Measurements from ENCODE around the gene ZNF146.
A peak's percentile ranks its signal among the peaks of the same experiment; 100 is the strongest.
"Not testable (repeated sequence)": the region's sequence is repeated elsewhere in the genome, so short reads cannot be mapped to it uniquely, and the experiment has no call there.

ZNF146 gene

GRCh38 chr19:36214386-36215275, at the start of gene ZNF146, which contains the start of gene ZNF565:
Gene ZNF146, plus strand, starts transcription at chr19:36215106. Its CDS starts 21,335 bp downstream, at chr19:36236441.
Gene ZNF565, minus strand, starts transcription at chr19:36214665. Its CDS starts 12,680 bp downstream, at chr19:36201985.
- DNase-seq (ENCODE audit: low read depth) = peak; percentile 89

- DNase-seq (ENCODE audit: low read depth) = no peak
These were observed 45.7 kb upstream of the ZNF146 start for GRCh38 chr19:36169084-36169760.

GRCh38 chr19:36172852-36173251, 42.1 kb upstream of the ZNF146 start:
- DNase-seq (ENCODE audit: low read depth) = no peak

- not testable (repeated sequence) for DNase-seq (ENCODE audit: low read depth)
These were observed 41.1 kb upstream of the ZNF146 start for GRCh38 chr19:36173846-36174245.

- DNase-seq (ENCODE audit: low read depth) = not testable (repeated sequence)
These were observed 35.8 kb upstream of the ZNF146 start for GRCh38 chr19:36179077-36179476.

GRCh38 chr19:36182612-36183244, 32.2 kb upstream of the ZNF146 start:
- DNase-seq (ENCODE audit: low read depth) = no peak

- DNase-seq (ENCODE audit: low read depth) = no peak
These were observed 31.7 kb upstream of the ZNF146 start for GRCh38 chr19:36183245-36183628.

- DNase-seq (ENCODE audit: low read depth) = not testable (repeated sequence)
These were observed 28.2 kb upstream of the ZNF146 start for GRCh38 chr19:36186722-36187121.

GRCh38 chr19:36196249-36196648, 18.7 kb upstream of the ZNF146 start:
- no peak for DNase-seq (ENCODE audit: low read depth)

- no peak for DNase-seq (ENCODE audit: low read depth)
These were observed 16.8 kb upstream of the ZNF146 start for GRCh38 chr19:36198119-36198518.

- no peak for DNase-seq (ENCODE audit: low read depth)
These were observed 13.2 kb upstream of the ZNF146 start for GRCh38 chr19:36201684-36202083.

GRCh38 chr19:36203293-36203692, 11.6 kb upstream of the ZNF146 start:
- no peak for DNase-seq (ENCODE audit: low read depth)

GRCh38 chr19:36207605-36208252, 7.2 kb upstream of the ZNF146 start:
- DNase-seq (ENCODE audit: low read depth) = no peak

- DNase-seq (ENCODE audit: low read depth) = no peak
These were observed 5.5 kb upstream of the ZNF146 start for GRCh38 chr19:36209372-36209771.

GRCh38 chr19:36210497-36210896, 4.4 kb upstream of the ZNF146 start:
- DNase-seq (ENCODE audit: low read depth) = no peak

GRCh38 chr19:36212895-36213294, 2.0 kb upstream of the ZNF146 start:
- DNase-seq (ENCODE audit: low read depth) = no peak

GRCh38 chr19:36215276-36216123, 594 bp downstream of the ZNF146 start:
- DNase-seq (ENCODE audit: low read depth) = no peak

- no peak for DNase-seq (ENCODE audit: low read depth)
These were observed 6.6 kb downstream of the ZNF146 start for GRCh38 chr19:36221474-36221873.

GRCh38 chr19:36222503-36222902, 7.6 kb downstream of the ZNF146 start:
- DNase-seq (ENCODE audit: low read depth) = no peak

GRCh38 chr19:36225219-36225892, 10.4 kb downstream of the ZNF146 start:
- DNase-seq (ENCODE audit: low read depth) = no peak

GRCh38 chr19:36233626-36234025, 18.7 kb downstream of the ZNF146 start:
- DNase-seq (ENCODE audit: low read depth) = not testable (repeated sequence)

All from stimulated activated CD8-positive, alpha-beta memory T cell treated with anti-CD3 and anti-CD28 coated beads, Interleukin-15, amount 100 ng/mL, for 24 hours (primary cell).